Nephron progenitor cell (in vitro differentiated cells): ENCODE results near the gene CALD1.

Source experiments
- DNase-seq: peaks from one replicate; pipeline ENCODE4 v3.0.0; 2021
- H3K27ac Mint-ChIP-seq: 2 replicates; pipeline ENCODE4 v1.8.0; 2021; ENCODE audit warnings: mild to moderate bottlenecking, moderate library complexity, mixed read lengths
- H3K27me3 Mint-ChIP-seq: 2 replicates; pipeline ENCODE4 v1.8.0; 2021; ENCODE audit warnings: mild to moderate bottlenecking, low read depth, mixed read lengths; ENCODE audit not compliant: poor library complexity
- H3K36me3 Mint-ChIP-seq: 2 replicates; pipeline ENCODE4 v1.8.0; 2021; ENCODE audit warnings: low read depth, mixed read lengths
- H3K4me1 Mint-ChIP-seq: 2 replicates; pipeline ENCODE4 v1.8.0; 2021; ENCODE audit warnings: mixed read lengths
- H3K4me3 Mint-ChIP-seq: 2 replicates; pipeline ENCODE4 v1.8.0; 2021; ENCODE audit warnings: mild to moderate bottlenecking, moderate library complexity, mixed read lengths
- H3K9me3 Mint-ChIP-seq: 2 replicates; pipeline ENCODE4 v1.8.0; 2021; ENCODE audit warnings: mild to moderate bottlenecking, moderate library complexity, mixed read lengths
- CTCF ChIP-seq: fragments of 200-600 bp; sonication (generic); IDR thresholded peaks from 2 replicates; pipeline ENCODE4 v1.5.0; 2021; ENCODE audit warnings: antibody characterized with exemption

CALD1 gene, protein sequence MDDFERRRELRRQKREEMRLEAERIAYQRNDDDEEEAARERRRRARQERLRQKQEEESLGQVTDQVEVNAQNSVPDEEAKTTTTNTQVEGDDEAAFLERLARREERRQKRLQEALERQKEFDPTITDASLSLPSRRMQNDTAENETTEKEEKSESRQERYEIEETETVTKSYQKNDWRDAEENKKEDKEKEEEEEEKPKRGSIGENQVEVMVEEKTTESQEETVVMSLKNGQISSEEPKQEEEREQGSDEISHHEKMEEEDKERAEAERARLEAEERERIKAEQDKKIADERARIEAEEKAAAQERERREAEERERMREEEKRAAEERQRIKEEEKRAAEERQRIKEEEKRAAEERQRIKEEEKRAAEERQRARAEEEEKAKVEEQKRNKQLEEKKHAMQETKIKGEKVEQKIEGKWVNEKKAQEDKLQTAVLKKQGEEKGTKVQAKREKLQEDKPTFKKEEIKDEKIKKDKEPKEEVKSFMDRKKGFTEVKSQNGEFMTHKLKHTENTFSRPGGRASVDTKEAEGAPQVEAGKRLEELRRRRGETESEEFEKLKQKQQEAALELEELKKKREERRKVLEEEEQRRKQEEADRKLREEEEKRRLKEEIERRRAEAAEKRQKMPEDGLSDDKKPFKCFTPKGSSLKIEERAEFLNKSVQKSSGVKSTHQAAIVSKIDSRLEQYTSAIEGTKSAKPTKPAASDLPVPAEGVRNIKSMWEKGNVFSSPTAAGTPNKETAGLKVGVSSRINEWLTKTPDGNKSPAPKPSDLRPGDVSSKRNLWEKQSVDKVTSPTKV

GRCh38 chr7:134778941-134779740, at the start of gene CALD1:
CALD1 (plus strand) TSS chr7:134779634; CDS start chr7:134867734, 88,100 bp downstream.
- Mint-ChIP-seq H3K9me3 (no peaks in the 10 kb centered on the region), H3K27ac (peak within 1 kb of the TSS; percentile 81), H3K27me3 (no peaks in the 10 kb centered on the region), H3K4me1 (peaks cover 43% of the 10 kb centered on the region), H3K36me3 (peaks cover 5% of the 10 kb centered on the region), H3K4me3 (peak within 1 kb of the TSS; percentile 90)
- peak; percentile 70 for DNase-seq
- no peak for TF ChIP-seq CTCF

- Mint-ChIP-seq H3K27ac (peak overlapping the region; percentile 95), H3K4me1 (peaks cover 44% of the 10 kb centered on the region)
These were observed 49.5 kb upstream of the CALD1 start for GRCh38 chr7:134729895-134730294.

GRCh38 chr7:134730411-134730829, 49.0 kb upstream of the CALD1 start:
- no peak for TF ChIP-seq CTCF
- no peak for DNase-seq
- Mint-ChIP-seq H3K4me3 (no peak overlapping the region), H3K27ac (peak overlapping the region; percentile 21), H3K9me3 (peaks cover 4% of the 10 kb centered on the region), H3K36me3 (no peaks in the 10 kb centered on the region), H3K27me3 (peaks cover 5% of the 10 kb centered on the region), H3K4me1 (peaks cover 44% of the 10 kb centered on the region)

More at GRCh38 chr7:134729895-134730294, 49.5 kb upstream of the CALD1 start:
- Mint-ChIP-seq H3K4me3 (no peak overlapping the region), H3K27me3 (peaks cover 5% of the 10 kb centered on the region), H3K36me3 (no peaks in the 10 kb centered on the region), H3K9me3 (peaks cover 4% of the 10 kb centered on the region)
- TF ChIP-seq CTCF, result no peak
- peak; percentile 16 for DNase-seq

- Mint-ChIP-seq H3K36me3 (no peaks in the 10 kb centered on the region), H3K4me1 (peaks cover 44% of the 10 kb centered on the region), H3K9me3 (no peaks in the 10 kb centered on the region), H3K27ac (no peak overlapping the region), H3K4me3 (no peak overlapping the region), H3K27me3 (peaks cover 5% of the 10 kb centered on the region)
- DNase-seq, result no peak
- TF ChIP-seq CTCF, result no peak
These were observed 47.8 kb upstream of the CALD1 start for GRCh38 chr7:134731616-134732015.

DNA sequence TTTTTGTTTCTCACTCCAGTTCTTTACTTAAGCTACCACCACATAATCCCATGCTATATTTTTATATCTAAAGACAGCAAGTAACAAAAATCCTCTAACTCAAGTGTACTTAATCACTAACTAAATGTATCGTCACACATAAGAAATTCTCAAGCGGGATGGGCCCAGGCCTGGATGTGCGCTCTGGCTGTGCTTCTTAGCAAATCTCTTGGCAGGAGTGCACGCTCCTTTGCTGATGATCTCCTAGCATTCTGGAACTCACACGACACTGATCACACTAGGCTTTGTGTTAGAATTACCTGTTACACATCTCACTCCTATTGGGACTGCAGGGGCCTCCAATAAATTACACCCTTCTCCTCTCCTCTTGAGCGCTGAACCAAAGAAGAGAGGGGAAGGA, 46.7 kb upstream of the CALD1 start:
- no peaks in the 10 kb centered on the region for H3K36me3 Mint-ChIP-seq
- peak overlapping the region; percentile 47 for H3K27ac Mint-ChIP-seq
- peaks cover 3% of the 10 kb centered on the region for H3K27me3 Mint-ChIP-seq
- no peak for DNase-seq
- H3K4me3 Mint-ChIP-seq, result peak overlapping the region; percentile 6
- no peak for TF ChIP-seq CTCF
- H3K9me3 Mint-ChIP-seq, result no peaks in the 10 kb centered on the region
- H3K4me1 Mint-ChIP-seq, result peaks cover 44% of the 10 kb centered on the region
